ENCODE results near the gene DNMBP. TPM values are rescaled to one million over a fixed set of nuclear protein-coding genes. Genes with fewer than 3 reads are reported as not detected.

Gene DNMBP
- total RNA-seq, 5 donors from 2014 or later (not counting 1 experiment from before 2014, with no cell fraction given): 4.4 to 5.8 (median 4.6) TPM

DNA sequence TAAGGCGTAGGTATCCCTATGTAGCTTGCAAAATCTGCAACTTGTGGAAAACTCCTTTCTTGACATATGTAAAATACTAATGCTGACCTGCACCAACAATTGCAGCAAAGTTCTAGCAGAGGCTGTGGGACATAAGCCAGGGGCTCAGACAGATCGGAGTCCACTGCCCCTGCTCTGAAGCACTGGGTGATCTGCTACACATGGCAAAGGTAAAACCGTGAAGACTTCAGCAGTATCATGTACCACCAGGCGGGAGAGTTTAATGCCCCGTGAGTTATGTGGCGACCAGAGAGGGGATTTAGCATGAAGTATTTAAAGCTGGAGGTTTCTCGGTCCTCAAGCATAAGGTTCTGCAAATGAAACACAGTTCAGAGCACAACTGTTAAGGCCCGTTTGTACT is 150.9 kb downstream of the DNMBP start:
- Mint-ChIP-seq H3K4me3 (no peak overlapping the region), H3K4me1 (no peaks in the 10 kb centered on the region), H3K9me3 (no peaks in the 10 kb centered on the region), H3K27me3 (peaks cover 3 to 15% of the 10 kb centered on the region in 2 donors), H3K36me3 (no peaks in the 10 kb centered on the region), H3K27ac (no peak overlapping the region)
- WGBS (ENCODE audit: insufficient coverage): 89% methylated on average over 3 of the region's 8 CpGs
- DNase-seq (no peak), ATAC-seq (replicated peaks in 1 of 4) (no peak)
- ChIA-PET CTCF (interaction anchor here (0.6 to 1.3 kb wide), 5 partner anchors 11 to 187 kb away, joined by 3 to 6 read pairs (median 4); no protein-coding TSS in a partner anchor), POLR2A (no interaction called here)
- H3K4me3 ChIP-seq (ENCODE audit: control insufficient read depth in 1 of 2, extremely low read depth in 1 of 2, low read length in 1 of 2): no peak overlapping the region
- peaks cover 0 to 4% of the 10 kb centered on the region in 2 experiments for H3K27me3 ChIP-seq (replicated peaks in 1 of 2; ENCODE audit: control insufficient read depth in 2 of 2, extremely low read depth in 1 of 2, insufficient read depth in 2 of 2, low read length in 1 of 2)
- H3K9me3 ChIP-seq: no peaks in the 10 kb centered on the region
- no peaks in the 10 kb centered on the region for H3K36me3 ChIP-seq (ENCODE audit: control insufficient read depth in 2 of 2, extremely low read depth in 1 of 2, insufficient read depth in 1 of 2, low read length in 1 of 2)
- H3K4me1 ChIP-seq (ENCODE audit: control insufficient read depth in 1 of 2, extremely low read depth in 1 of 2, insufficient read depth in 2 of 2, low read length in 2 of 2): no peaks in the 10 kb centered on the region
- no peak overlapping the region for H3K27ac ChIP-seq (ENCODE audit: low read length)

DNA sequence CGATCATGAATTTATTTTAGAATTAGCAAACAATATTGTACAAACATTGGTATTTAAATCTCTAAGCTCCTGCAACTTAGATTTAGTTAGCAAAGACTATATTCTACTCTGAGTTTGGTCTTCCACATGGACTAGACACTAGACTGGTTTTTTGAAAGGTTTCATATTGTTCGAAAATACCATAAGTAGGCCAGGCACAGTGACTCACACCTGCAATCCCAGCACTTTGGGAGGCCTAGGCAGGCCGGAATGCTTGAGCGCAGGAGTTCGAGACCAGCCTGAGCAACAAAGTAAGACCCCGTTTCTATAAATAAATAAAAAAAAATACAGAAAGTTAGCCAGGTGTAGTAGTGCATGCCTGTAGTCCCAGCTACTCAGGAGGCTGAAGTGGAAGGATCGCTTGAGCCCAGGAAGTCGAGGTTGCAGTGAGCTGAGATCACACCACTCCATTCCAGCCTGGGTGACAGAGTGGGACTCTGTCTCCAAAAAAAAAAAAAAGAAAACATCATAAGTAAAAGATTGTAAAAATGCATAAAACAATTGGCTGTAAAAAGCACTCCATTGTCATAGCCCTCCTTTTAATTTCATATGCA is 154.2 kb downstream of the DNMBP start:
- peaks cover 2% of the 10 kb centered on the region for H3K9me3 ChIP-seq
- no peaks in the 10 kb centered on the region for H3K36me3 ChIP-seq (ENCODE audit: control insufficient read depth in 2 of 2, extremely low read depth in 1 of 2, insufficient read depth in 1 of 2, low read length in 1 of 2)
- ChIA-PET CTCF (interaction anchor here (0.6 to 1.5 kb wide), 3 partner anchors 190 to 416 kb away, joined by 3 read pairs; no protein-coding TSS in a partner anchor), POLR2A (interaction anchor here in 1 of 2 donors (0.7 kb wide), 1 partner anchor 10 kb away, joined by 3 read pairs; no protein-coding TSS in a partner anchor)
- Mint-ChIP-seq H3K4me3 (no peak overlapping the region), H3K27me3 (peaks cover 2 to 8% of the 10 kb centered on the region in 2 donors), H3K27ac (no peak overlapping the region), H3K36me3 (peaks cover 19% of the 10 kb centered on the region), H3K4me1 (no peaks in the 10 kb centered on the region), H3K9me3 (peaks cover 0 to 4% (median 0%) of the 10 kb centered on the region in 3 donors)
- peaks cover 0 to 2% of the 10 kb centered on the region in 2 experiments for H3K27me3 ChIP-seq (replicated peaks in 1 of 2; ENCODE audit: control insufficient read depth in 2 of 2, extremely low read depth in 1 of 2, insufficient read depth in 2 of 2, low read length in 1 of 2)
- H3K4me3 ChIP-seq (ENCODE audit: control insufficient read depth in 1 of 2, extremely low read depth in 1 of 2, low read length in 1 of 2): no peak overlapping the region
- H3K27ac ChIP-seq (ENCODE audit: low read length): no peak overlapping the region
- no CpG with 5 or more reads among the region's 8 CpGs for WGBS (ENCODE audit: insufficient coverage)
- ATAC-seq (replicated peaks in 1 of 4) (no peak), DNase-seq (no peak)
- H3K4me1 ChIP-seq (ENCODE audit: control insufficient read depth in 1 of 2, extremely low read depth in 1 of 2, insufficient read depth in 2 of 2, low read length in 2 of 2): no peaks in the 10 kb centered on the region

DNA sequence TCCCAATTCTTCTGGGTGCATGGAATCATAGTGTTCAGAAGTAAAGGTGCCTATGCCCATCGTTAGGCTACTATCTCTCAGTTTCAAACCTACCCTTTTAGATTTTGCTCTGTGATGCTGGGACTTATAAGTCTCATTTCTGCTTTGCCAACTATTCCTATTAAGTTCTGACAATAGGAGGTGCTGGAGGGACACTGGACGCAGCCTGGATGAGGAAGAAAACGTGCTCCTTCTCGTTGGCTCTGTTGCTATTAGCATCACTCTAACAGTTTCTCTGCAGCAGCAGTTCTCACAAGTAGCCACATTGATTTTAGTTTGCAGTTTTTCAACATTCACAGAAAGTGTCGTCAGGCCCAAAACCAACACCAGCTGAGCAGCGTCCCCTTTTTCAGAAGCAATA is 154.9 kb downstream of the DNMBP start:
- WGBS (ENCODE audit: insufficient coverage): 66% methylated on average over 3 of the region's 6 CpGs
- POLR2A ChIA-PET: interaction anchor here in 1 of 2 donors (0.7 kb wide), 1 partner anchor 9 kb away, joined by 3 read pairs; no protein-coding TSS in a partner anchor
- H3K4me1 ChIP-seq (ENCODE audit: control insufficient read depth in 1 of 2, extremely low read depth in 1 of 2, insufficient read depth in 2 of 2, low read length in 2 of 2): no peaks in the 10 kb centered on the region
- H3K4me1 Mint-ChIP-seq: no peaks in the 10 kb centered on the region
- H3K36me3 Mint-ChIP-seq: peaks cover 20% of the 10 kb centered on the region
- H3K9me3 Mint-ChIP-seq: peaks cover 0 to 4% (median 0%) of the 10 kb centered on the region in 3 donors
- no peak overlapping the region for H3K4me3 Mint-ChIP-seq
- H3K27me3 ChIP-seq (replicated peaks in 1 of 2; ENCODE audit: control insufficient read depth in 2 of 2, extremely low read depth in 1 of 2, insufficient read depth in 2 of 2, low read length in 1 of 2): no peaks in the 10 kb centered on the region
- no peaks in the 10 kb centered on the region for H3K36me3 ChIP-seq (ENCODE audit: control insufficient read depth in 2 of 2, extremely low read depth in 1 of 2, insufficient read depth in 1 of 2, low read length in 1 of 2)
- peaks cover 2% of the 10 kb centered on the region for H3K9me3 ChIP-seq
- no peak overlapping the region for H3K4me3 ChIP-seq (ENCODE audit: control insufficient read depth in 1 of 2, extremely low read depth in 1 of 2, low read length in 1 of 2)
- no peak for ATAC-seq (replicated peaks in 1 of 4)
- DNase-seq: no peak
- CTCF ChIA-PET: interaction anchor here (1.5 to 2.0 kb wide), 2 partner anchors 9 to 191 kb away, joined by 3 to 9 read pairs; no protein-coding TSS in a partner anchor
- peaks cover 2 to 8% of the 10 kb centered on the region in 2 donors for H3K27me3 Mint-ChIP-seq
- no peak overlapping the region for H3K27ac ChIP-seq (ENCODE audit: low read length)
- H3K27ac Mint-ChIP-seq: no peak overlapping the region

DNA sequence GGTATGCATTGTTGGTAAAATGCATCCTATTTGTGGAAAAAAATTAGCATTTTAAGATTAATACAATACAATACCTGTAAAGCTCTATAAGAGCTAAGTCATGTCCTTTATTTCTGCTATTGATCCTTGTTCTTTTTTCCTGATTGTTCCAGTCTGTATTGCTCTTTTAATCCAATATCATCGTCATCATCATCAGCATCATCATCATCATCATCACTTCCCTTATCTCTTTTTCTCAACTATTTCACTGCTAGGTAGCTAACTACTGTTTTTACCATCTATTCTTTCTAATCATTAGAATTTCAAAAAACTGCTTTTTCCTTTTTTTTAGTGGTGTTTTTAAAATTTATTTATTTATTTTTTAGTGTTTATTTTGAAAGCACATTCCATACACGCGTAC is 156.1 kb downstream of the DNMBP start:
- WGBS (ENCODE audit: insufficient coverage): 100% methylated on average over 1 of the region's 3 CpGs
- no peaks in the 10 kb centered on the region for H3K4me1 Mint-ChIP-seq
- DNase-seq (no peak), ATAC-seq (replicated peaks in 1 of 4) (no peak)
- H3K27me3 ChIP-seq (replicated peaks in 1 of 2; ENCODE audit: control insufficient read depth in 2 of 2, extremely low read depth in 1 of 2, insufficient read depth in 2 of 2, low read length in 1 of 2): no peaks in the 10 kb centered on the region
- no peak overlapping the region for H3K27ac ChIP-seq (ENCODE audit: low read length)
- no peak overlapping the region for H3K4me3 ChIP-seq (ENCODE audit: control insufficient read depth in 1 of 2, extremely low read depth in 1 of 2, low read length in 1 of 2)
- no peak overlapping the region for H3K27ac Mint-ChIP-seq
- no peaks in the 10 kb centered on the region for H3K36me3 ChIP-seq (ENCODE audit: control insufficient read depth in 2 of 2, extremely low read depth in 1 of 2, insufficient read depth in 1 of 2, low read length in 1 of 2)
- H3K4me3 Mint-ChIP-seq: no peak overlapping the region
- H3K9me3 Mint-ChIP-seq: peaks cover 0 to 4% (median 0%) of the 10 kb centered on the region in 3 donors
- H3K4me1 ChIP-seq (ENCODE audit: control insufficient read depth in 1 of 2, extremely low read depth in 1 of 2, insufficient read depth in 2 of 2, low read length in 2 of 2): no peaks in the 10 kb centered on the region
- peaks cover 20% of the 10 kb centered on the region for H3K36me3 Mint-ChIP-seq
- H3K27me3 Mint-ChIP-seq: peaks cover 0 to 5% of the 10 kb centered on the region in 2 donors
- H3K9me3 ChIP-seq: peaks cover 2% of the 10 kb centered on the region
- ChIA-PET POLR2A (no interaction called here), CTCF (interaction anchor here (1.0 to 2.0 kb wide), 3 partner anchors 8 to 192 kb away, joined by 3 to 9 read pairs (median 5); no protein-coding TSS in a partner anchor)

DNA sequence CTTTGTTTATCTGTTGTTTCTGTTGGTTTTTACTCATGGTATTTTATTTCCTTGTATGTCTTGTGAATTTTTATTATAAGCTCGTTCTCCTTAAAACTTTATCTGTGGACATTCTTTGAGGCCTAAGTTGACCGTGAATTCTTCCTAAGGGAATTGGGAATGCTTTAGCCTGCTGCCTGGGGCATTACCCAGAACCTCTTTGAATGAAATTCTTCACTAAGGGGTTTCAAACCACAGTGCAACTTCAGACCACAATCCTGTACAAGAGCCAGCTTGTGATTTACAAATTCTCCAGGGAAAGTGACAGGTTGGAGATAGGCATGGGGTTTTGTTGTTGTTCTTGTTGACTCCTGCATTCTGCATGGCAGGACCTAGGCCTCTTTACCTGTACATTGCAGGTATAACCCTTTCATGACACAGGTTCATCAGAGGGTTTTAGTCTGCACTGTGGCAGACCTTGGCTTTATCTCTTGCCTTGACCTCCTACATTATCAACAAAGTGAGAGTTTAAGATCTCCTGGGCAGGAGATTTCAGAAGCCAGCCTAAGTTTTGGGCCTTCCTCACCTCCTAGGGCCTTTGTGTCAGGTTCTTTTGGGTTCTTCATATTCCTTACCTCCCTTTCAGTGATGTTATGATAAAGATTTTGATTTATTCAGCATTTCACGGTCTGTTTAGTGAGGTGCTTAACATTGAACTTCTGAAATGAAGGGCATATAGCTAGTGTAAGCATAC is 157.1 kb downstream of the DNMBP start:
- POLR2A ChIA-PET: no interaction called here
- ATAC-seq (replicated peaks in 1 of 4) (no peak), DNase-seq (no peak)
- Mint-ChIP-seq H3K4me3 (no peak overlapping the region), H3K27ac (no peak overlapping the region), H3K36me3 (peaks cover 20% of the 10 kb centered on the region), H3K4me1 (no peaks in the 10 kb centered on the region), H3K9me3 (peaks cover 0 to 4% (median 0%) of the 10 kb centered on the region in 3 donors), H3K27me3 (peaks cover 0 to 1% of the 10 kb centered on the region in 2 donors)
- Histone ChIP-seq H3K4me3 (ENCODE audit: control insufficient read depth in 1 of 2, extremely low read depth in 1 of 2, low read length in 1 of 2) (no peak overlapping the region), H3K27ac (ENCODE audit: low read length) (no peak overlapping the region), H3K36me3 (ENCODE audit: control insufficient read depth in 2 of 2, extremely low read depth in 1 of 2, insufficient read depth in 1 of 2, low read length in 1 of 2) (no peaks in the 10 kb centered on the region), H3K9me3 (peaks cover 2% of the 10 kb centered on the region), H3K4me1 (ENCODE audit: control insufficient read depth in 1 of 2, extremely low read depth in 1 of 2, insufficient read depth in 2 of 2, low read length in 2 of 2) (no peaks in the 10 kb centered on the region), H3K27me3 (replicated peaks in 1 of 2; ENCODE audit: control insufficient read depth in 2 of 2, extremely low read depth in 1 of 2, insufficient read depth in 2 of 2, low read length in 1 of 2) (no peaks in the 10 kb centered on the region)
- no CpG with 5 or more reads among the region's 3 CpGs for WGBS (ENCODE audit: insufficient coverage)
- CTCF ChIA-PET: interaction anchor here (0.7 to 2.0 kb wide), 3 partner anchors 193 to 298 kb away, joined by 3 to 9 read pairs (median 5); no protein-coding TSS in a partner anchor

DNA sequence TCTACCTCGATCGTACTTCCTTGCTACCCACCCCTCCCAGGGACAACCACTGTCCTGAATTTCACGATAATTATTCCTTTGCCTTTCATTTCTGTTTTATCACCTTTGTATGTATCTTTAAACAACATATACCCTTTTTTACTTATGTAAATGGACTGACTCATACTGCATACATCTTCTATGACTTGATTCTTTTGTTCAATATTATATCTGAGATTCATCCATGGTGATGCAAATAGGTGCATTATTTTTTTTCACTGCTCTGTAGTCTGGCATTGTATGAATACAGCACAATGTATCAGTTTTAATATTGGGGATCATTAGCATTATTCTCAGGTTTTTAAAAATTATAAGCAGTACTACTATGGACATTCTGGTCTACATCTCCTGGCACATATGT is 157.9 kb downstream of the DNMBP start:
- POLR2A ChIA-PET: no interaction called here
- no peak for ATAC-seq (replicated peaks in 1 of 4)
- Mint-ChIP-seq H3K9me3 (peaks cover 0 to 4% (median 0%) of the 10 kb centered on the region in 3 donors), H3K36me3 (peaks cover 20% of the 10 kb centered on the region), H3K27me3 (peaks cover 0 to under 1% of the 10 kb centered on the region in 2 donors), H3K27ac (no peak overlapping the region), H3K4me1 (no peaks in the 10 kb centered on the region), H3K4me3 (no peak overlapping the region)
- H3K36me3 ChIP-seq (ENCODE audit: control insufficient read depth in 2 of 2, extremely low read depth in 1 of 2, insufficient read depth in 1 of 2, low read length in 1 of 2): no peaks in the 10 kb centered on the region
- no peak for DNase-seq
- peaks cover 2% of the 10 kb centered on the region for H3K9me3 ChIP-seq
- H3K27ac ChIP-seq (ENCODE audit: low read length): no peak overlapping the region
- 88% methylated on average over 3 of the region's 3 CpGs for WGBS (ENCODE audit: insufficient coverage)
- no peaks in the 10 kb centered on the region for H3K4me1 ChIP-seq (ENCODE audit: control insufficient read depth in 1 of 2, extremely low read depth in 1 of 2, insufficient read depth in 2 of 2, low read length in 2 of 2)
- CTCF ChIA-PET: no interaction called here
- peaks cover 0 to 2% of the 10 kb centered on the region in 2 experiments for H3K27me3 ChIP-seq (replicated peaks in 1 of 2; ENCODE audit: control insufficient read depth in 2 of 2, extremely low read depth in 1 of 2, insufficient read depth in 2 of 2, low read length in 1 of 2)
- H3K4me3 ChIP-seq (ENCODE audit: control insufficient read depth in 1 of 2, extremely low read depth in 1 of 2, low read length in 1 of 2): no peak overlapping the region

Measured in T-cell (primary cell).